SK-N-SH (cell line): Measurements from ENCODE around the gene MPC2. TPM values are rescaled to one million over a fixed set of nuclear protein-coding genes. Genes with fewer than 3 reads are reported as not detected.
"Not testable (repeated sequence)": the region's sequence is repeated elsewhere in the genome, so short reads cannot be mapped to it uniquely, and the experiment has no call there.

Experiments used
- CTCF ChIA-PET: fragments of 300-600, 350-600 bp; formaldehyde crosslinking; extraction: SDS; loops from one replicate; lab custom pipeline; 2021; lab: Yijun Ruan, JAX
- POLR2A ChIA-PET: fragments of 350-600 bp; sonication (Branson Sonifier 250); formaldehyde crosslinking; extraction: SDS; loops from one replicate; lab custom pipeline; 2020; ENCODE audit warnings: antibody characterized with exemption, inconsistent platforms; lab: Yijun Ruan, JAX
- DNase-seq: peaks from one replicate; pipeline ENCODE4 v3.0.0; 2012
- H2AFZ ChIP-seq: fragments of 200-600 bp; sonication (generic); 2 replicates; pipeline ENCODE4 v1.8.1; 2016; ENCODE audit warnings: antibody characterized with exemption, mild to moderate bottlenecking, low read depth
- H3F3A ChIP-seq: fragments of 200-600 bp; sonication (generic); replicated peaks from 2 replicates; pipeline ENCODE3; 2016; ENCODE audit warnings: antibody characterized with exemption, mild to moderate bottlenecking; ENCODE audit not compliant: insufficient read depth
- H3K27ac ChIP-seq, 2 experiments: fragments of 200-500 bp in 1 of 2; fragments of 200-600 bp in 1 of 2; sonication (Bioruptor generic) in 1 of 2; sonication (generic), shearing (Covaris generic) in 1 of 2; 2 replicates each; pipeline versions ENCODE4 v1.5.1 to v1.6.1; 2014 to 2016; ENCODE audit warnings: low read depth in 2 of 2, inconsistent platforms in 1 of 2, low read length in 1 of 2, mild to moderate bottlenecking in 1 of 2, mixed read lengths in 1 of 2
- H3K27me3 ChIP-seq: fragments of 200-600 bp; sonication (generic), shearing (Covaris generic); 2 replicates; pipeline ENCODE4 v1.6.1; 2016; ENCODE audit warnings: mixed run types; ENCODE audit not compliant: insufficient read depth
- H3K36me3 ChIP-seq, 2 experiments: fragments of 200-500 bp in 1 of 2; fragments of 200-600 bp in 1 of 2; sonication (Bioruptor generic) in 1 of 2; sonication (generic) in 1 of 2; replicated peaks in 1 of 2; 2 replicates each; pipeline versions ENCODE3 to v1.5.1; 2014 to 2016; ENCODE audit warnings: low read length in 1 of 2, mild to moderate bottlenecking in 1 of 2; ENCODE audit not compliant: insufficient read depth in 2 of 2, control insufficient read depth in 1 of 2
- H3K4me1 ChIP-seq, 2 experiments: fragments of 200-500 bp in 1 of 2; fragments of 200-600 bp in 1 of 2; sonication (Bioruptor generic) in 1 of 2; sonication (generic), shearing (Covaris generic) in 1 of 2; 2 replicates each; pipeline versions ENCODE4 v1.5.1 to v1.6.1; 2014 to 2016; ENCODE audit warnings: low read depth in 1 of 2, low read length in 1 of 2, mixed run types in 1 of 2; ENCODE audit not compliant: insufficient read depth in 2 of 2, control insufficient read depth in 1 of 2
- H3K4me2 ChIP-seq: fragments of 200-600 bp; sonication (generic), shearing (Covaris generic); 2 replicates; pipeline ENCODE4 v1.6.1; 2017; ENCODE audit warnings: mixed run types
- H3K4me3 ChIP-seq, 2 experiments: fragments of 200-500 bp in 1 of 2; fragments of 200-600 bp in 1 of 2; sonication (Bioruptor generic) in 1 of 2; sonication (generic), shearing (Covaris generic) in 1 of 2; 2 replicates each; pipeline versions ENCODE4 v1.5.1 to v1.8.1; 2014 to 2016; ENCODE audit warnings: low read depth in 2 of 2, inconsistent platforms in 1 of 2, low read length in 1 of 2, mild to moderate bottlenecking in 1 of 2, mixed read lengths in 1 of 2, moderate library complexity in 1 of 2
- H3K79me2 ChIP-seq: fragments of 200-600 bp; sonication (generic); 2 replicates; pipeline ENCODE4 v1.8.1; 2017; ENCODE audit warnings: mild to moderate bottlenecking; ENCODE audit not compliant: insufficient read depth
- H3K9ac ChIP-seq: fragments of 200-600 bp; sonication (generic); 2 replicates; pipeline ENCODE4 v1.6.1; 2017; ENCODE audit warnings: mixed run types
- H3K9me2 ChIP-seq: fragments of 200-600 bp; sonication (generic); 2 replicates; pipeline ENCODE4 v1.6.1; 2017; ENCODE audit warnings: mixed run types
- H3K9me3 ChIP-seq: fragments of 200-600 bp; sonication (generic); 2 replicates; pipeline ENCODE4 v1.6.1; 2017; ENCODE audit warnings: mixed run types, mild to moderate bottlenecking, moderate library complexity
- H4K20me1 ChIP-seq: fragments of 200-600 bp; sonication (generic); 2 replicates; pipeline ENCODE4 v1.6.1; 2017; ENCODE audit warnings: mild to moderate bottlenecking, mixed run types; ENCODE audit not compliant: insufficient read depth
- FOXM1 ChIP-seq: IDR thresholded peaks from 2 replicates; pipeline ENCODE4 v1.4.0; 2012; ENCODE audit warnings: low read depth, mild to moderate bottlenecking
- GABPA ChIP-seq: IDR thresholded peaks from 2 replicates; pipeline ENCODE4 v1.4.0; 2012; ENCODE audit warnings: low read depth, mild to moderate bottlenecking
- GATA2 ChIP-seq: sonication (generic); formaldehyde crosslinking; IDR thresholded peaks from 2 replicates; pipeline ENCODE4 v1.5.0; 2020; ENCODE audit warnings: mild to moderate bottlenecking, missing genetic modification reagents
- IRF3 ChIP-seq: fragments of 150-350 bp; IDR thresholded peaks from 2 replicates; pipeline ENCODE4 v1.6.1; 2016; ENCODE audit warnings: mild to moderate bottlenecking, low read depth, low read length
- RAD21 ChIP-seq: IDR thresholded peaks from 2 replicates; pipeline ENCODE4 v1.6.1; 2012; ENCODE audit warnings: mild to moderate bottlenecking, low read length
- REST ChIP-seq: IDR thresholded peaks from 2 replicates; pipeline ENCODE4 v1.6.1; 2012; ENCODE audit warnings: mild to moderate bottlenecking, low read depth, low read length, moderate library complexity
- RFX5 ChIP-seq: IDR thresholded peaks from 2 replicates; pipeline ENCODE4 v1.6.1; 2012; ENCODE audit warnings: mild to moderate bottlenecking, improper control_type of control experiment, low read length
- SIN3A ChIP-seq: IDR thresholded peaks from 2 replicates; pipeline ENCODE4 v1.6.1; 2012; ENCODE audit warnings: low read depth, mild to moderate bottlenecking, low read length, moderate library complexity, borderline replicate concordance
- TAF1 ChIP-seq: IDR thresholded peaks from 2 replicates; pipeline ENCODE4 v1.6.1; 2012; ENCODE audit warnings: low read depth, mild to moderate bottlenecking, low read length, moderate library complexity, borderline replicate concordance
- USF2 ChIP-seq: fragments of 150-350 bp; IDR thresholded peaks from 2 replicates; pipeline ENCODE4 v1.6.1; 2017; ENCODE audit warnings: antibody characterized with exemption, low read length, low read depth, borderline replicate concordance
- WGBS: methylation state at CpG from one replicate; pipeline ENCODE4 v1.1.6; 2017; ENCODE audit warnings: low lambda C conversion rate; 5-methylcytosine and 5-hydroxymethylcytosine counted together
- polyA plus RNA-seq, 3 experiments: library from polyadenylated mRNA; depleted of rRNA; stranded (reverse); fragments of >200 nt; gene quantifications; 2 replicates each; pipeline ENCODE4 v1.2.3, GENCODE V29; 2012
- TF ChIP-seq, protein P1 (sequence below): IDR thresholded peaks from 2 replicates; pipeline ENCODE4 v1.4.0; 2012; ENCODE audit warnings: low read depth

MPC2 gene
- polyA plus RNA-seq, 1 of the 3 experiments (the other 2 are of a cell fraction): 15.9 TPM

DNA sequence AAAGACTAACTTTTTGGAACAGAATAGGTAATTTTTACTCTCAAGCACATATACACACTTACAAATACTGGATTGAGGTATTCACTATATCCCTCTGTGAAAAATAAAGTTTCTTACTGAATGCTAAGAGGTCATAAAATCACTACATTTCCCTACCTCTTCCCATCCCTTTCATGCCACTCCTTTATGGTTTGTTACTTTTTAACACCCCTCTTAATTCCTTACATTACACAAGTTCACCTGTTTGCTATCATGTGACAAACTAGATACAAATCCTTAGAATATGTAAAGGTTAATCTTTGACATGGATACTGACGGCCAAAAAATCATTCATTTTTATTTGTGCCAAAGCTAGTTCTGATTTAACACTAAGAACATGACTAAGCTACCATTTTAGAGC is 7.1 kb downstream of the MPC2 start:
- peaks cover 6% of the 10 kb centered on the region; the same call in 1 of the 2 replicates for H4K20me1 ChIP-seq
- H3K4me1 ChIP-seq: peaks cover 8 to 11% of the 10 kb centered on the region in 2 experiments; a peak in 3 of 4 replicates
- H3F3A ChIP-seq: peaks cover 3% of the 10 kb centered on the region
- H2AFZ ChIP-seq: no peak overlapping the region
- H3K9ac ChIP-seq: no peak overlapping the region
- WGBS: 85% methylated on average over 1 of the region's 1 CpG
- DNase-seq: no peak
- CTCF ChIA-PET: interaction anchor here (1.0 kb wide), 1 partner anchor 20 kb away, joined by 4 read pairs; no protein-coding TSS in a partner anchor
- no peak overlapping the region for H3K4me2 ChIP-seq
- no peaks in the 10 kb centered on the region for H3K9me2 ChIP-seq
- no peaks in the 10 kb centered on the region for H3K27me3 ChIP-seq
- POLR2A ChIA-PET: no interaction called here
- no peaks in the 10 kb centered on the region for H3K9me3 ChIP-seq
- H3K36me3 ChIP-seq: no peaks in the 10 kb centered on the region
- H3K27ac ChIP-seq: no peak overlapping the region
- H3K79me2 ChIP-seq: peaks cover 77% of the 10 kb centered on the region
- TF ChIP-seq, protein P1, sequence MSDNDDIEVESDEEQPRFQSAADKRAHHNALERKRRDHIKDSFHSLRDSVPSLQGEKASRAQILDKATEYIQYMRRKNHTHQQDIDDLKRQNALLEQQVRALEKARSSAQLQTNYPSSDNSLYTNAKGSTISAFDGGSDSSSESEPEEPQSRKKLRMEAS: no peak
- TF ChIP-seq TAF1 (no peak), USF2 (no peak), REST (no peak), RAD21 (no peak), GABPA (no peak), SIN3A (no peak), GATA2 (CRISPR knock-in tag) (no peak), FOXM1 (no peak), RFX5 (no peak), IRF3 (no peak)
- no peak overlapping the region for H3K4me3 ChIP-seq

DNA sequence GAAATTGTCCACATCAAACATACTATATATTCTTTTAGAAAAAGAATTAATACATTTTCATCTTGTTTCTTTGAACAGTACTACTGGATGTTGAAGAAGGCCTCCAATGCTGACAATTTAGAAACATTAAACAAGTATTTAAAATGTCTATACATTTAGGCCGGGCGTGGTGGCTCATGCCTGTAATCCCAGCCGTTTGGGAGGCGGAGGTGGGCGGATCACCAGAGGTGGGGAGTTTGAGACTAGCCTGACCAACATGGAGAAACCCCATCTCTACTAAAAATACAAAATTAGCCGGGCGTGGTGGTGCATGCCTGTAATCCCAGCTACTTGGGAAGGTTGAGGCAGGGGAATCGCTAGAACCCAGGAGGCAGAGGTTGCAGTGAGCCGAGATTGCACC is 8.0 kb downstream of the MPC2 start:
- H2AFZ ChIP-seq, H3K9me2 ChIP-seq, H3F3A ChIP-seq, H3K36me3 ChIP-seq, H3K27me3 ChIP-seq, H4K20me1 ChIP-seq, H3K9me3 ChIP-seq, H3K9ac ChIP-seq, H3K4me1 ChIP-seq, H3K4me2 ChIP-seq, CTCF ChIA-PET, DNase-seq, POLR2A ChIA-PET, H3K4me3 ChIP-seq, H3K27ac ChIP-seq: not testable (repeated sequence)
- 61% methylated on average over 9 of the region's 9 CpGs for WGBS
- H3K79me2 ChIP-seq: peaks cover 69% of the 10 kb centered on the region
